H1 (cell line): ENCODE data around the gene NTPCR. TPM values are rescaled to one million over a fixed set of nuclear protein-coding genes. Genes with fewer than 3 reads are reported as not detected.

Source experiments
- CTCF ChIA-PET: fragments of 300-600 bp; sonication (Branson Sonifier 250); formaldehyde crosslinking; loops from one replicate; lab custom pipeline; 2021; ENCODE audit not compliant: partially characterized antibody; lab: Charles Lee
- POLR2A ChIA-PET: fragments of 300-600 bp; sonication (Branson Sonifier 250); formaldehyde crosslinking; loops from one replicate; lab custom pipeline; 2021; ENCODE audit warnings: inconsistent platforms; ENCODE audit not compliant: partially characterized antibody; lab: Charles Lee
- DNase-seq, 2 experiments: peaks; one replicate each; pipeline versions ENCODE4 v3.0.0 to v3.0.0-alpha.2; 2010 to 2022; ENCODE audit warnings: low spot score in 2 of 2, low read depth in 1 of 2, mixed read lengths in 1 of 2
- FAIRE-seq: peaks from 2 replicates; lab custom pipeline; 2011; peaks lifted over from hg19 to GRCh38; lab: Jason Lieb, UNC
- H2AFZ ChIP-seq: 2 replicates; pipeline ENCODE4 v1.8.1; 2012; ENCODE audit warnings: low read length, inconsistent platforms
- H2AK5ac ChIP-seq: 2 replicates; pipeline ENCODE4 v1.6.1; 2013; ENCODE audit warnings: low read depth, low read length
- H2BK120ac ChIP-seq: replicated peaks from 2 replicates; pipeline ENCODE3; 2013; ENCODE audit warnings: low read depth, low read length, inconsistent platforms
- H2BK12ac ChIP-seq: 2 replicates; pipeline ENCODE4 v1.6.1; 2013; ENCODE audit warnings: low read depth, low read length
- H2BK15ac ChIP-seq: 2 replicates; pipeline ENCODE4 v1.6.1; 2013; ENCODE audit warnings: low read length
- H2BK20ac ChIP-seq: 2 replicates; pipeline ENCODE4 v1.6.1; 2013; ENCODE audit warnings: low read length
- H2BK5ac ChIP-seq: 2 replicates; pipeline ENCODE4 v1.6.1; 2013; ENCODE audit warnings: low read depth, low read length
- H3K14ac ChIP-seq: 2 replicates; pipeline ENCODE4 v1.6.1; 2013; ENCODE audit warnings: inconsistent platforms; ENCODE audit not compliant: insufficient read length
- H3K18ac ChIP-seq: 2 replicates; pipeline ENCODE4 v1.6.1; 2013; ENCODE audit warnings: low read length; ENCODE audit errors: extremely low read depth
- H3K23ac ChIP-seq: 2 replicates; pipeline ENCODE4 v1.6.1; 2013; ENCODE audit warnings: inconsistent platforms; ENCODE audit not compliant: insufficient read length
- H3K23me2 ChIP-seq: 2 replicates; pipeline ENCODE4 v1.6.1; 2013; ENCODE audit warnings: low read depth, low read length
- H3K27ac ChIP-seq: 2 replicates; pipeline ENCODE4 v1.6.1; 2011; ENCODE audit warnings: low read depth, low read length, inconsistent platforms
- H3K27me3 ChIP-seq, 4 experiments: replicated peaks in 1 of 4; 1 replicate in 1 of 4; 2 replicates in 3 of 4; pipeline versions ENCODE4 v1.6.1 to v1.8.1; 2011 to 2013; ENCODE audit warnings: low read length in 3 of 4, mild to moderate bottlenecking in 3 of 4, inconsistent platforms in 2 of 4, mixed read lengths in 2 of 4, moderate library complexity in 1 of 4; ENCODE audit not compliant: control insufficient read depth in 3 of 4, insufficient read depth in 3 of 4; ENCODE audit errors: extremely low read depth in 1 of 4
- H3K36me3 ChIP-seq, 4 experiments: 2 replicates each; pipeline versions ENCODE4 v1.6.1 to v1.8.1; 2011 to 2013; ENCODE audit warnings: mild to moderate bottlenecking in 4 of 4, low read length in 3 of 4, moderate library complexity in 2 of 4, control low read depth in 1 of 4, inconsistent platforms in 1 of 4; ENCODE audit not compliant: insufficient read depth in 4 of 4, control insufficient read depth in 2 of 4
- H3K4ac ChIP-seq: replicated peaks from 2 replicates; pipeline ENCODE3; 2013; ENCODE audit warnings: low read length, low read depth, mixed read lengths, inconsistent platforms; ENCODE audit not compliant: insufficient read length
- H3K4me1 ChIP-seq, 4 experiments: replicated peaks in 1 of 4; 1 replicate in 1 of 4; 2 replicates in 3 of 4; pipeline versions ENCODE4 v1.6.1 to v1.8.1; 2011 to 2013; ENCODE audit warnings: low read length in 3 of 4, inconsistent platforms in 2 of 4, mixed read lengths in 1 of 4; ENCODE audit not compliant: insufficient read depth in 4 of 4, control insufficient read depth in 3 of 4
- H3K4me2 ChIP-seq, 2 experiments: 2 replicates each; pipeline versions ENCODE4 v1.6.1 to v1.8.1; 2011 to 2013; ENCODE audit warnings: low read depth in 2 of 2, low read length in 2 of 2, control low read depth in 1 of 2, inconsistent platforms in 1 of 2, mild to moderate bottlenecking in 1 of 2; ENCODE audit not compliant: insufficient read depth in 1 of 2
- H3K4me3 ChIP-seq, 4 experiments: fragments of 200-600, 300-600 bp in 1 of 4; sonication (generic), shearing (Covaris generic), sonication (Bioruptor Twin) in 1 of 4; 2 replicates each; pipeline versions ENCODE4 v1.5.1 to v1.8.1; 2011 to 2016; ENCODE audit warnings: low read length in 4 of 4, low read depth in 3 of 4, control low read depth in 2 of 4, inconsistent platforms in 2 of 4, mild to moderate bottlenecking in 2 of 4, mixed read lengths in 1 of 4, moderate library complexity in 1 of 4; ENCODE audit not compliant: insufficient read depth in 2 of 4; ENCODE audit errors: extremely low read depth in 1 of 4
- H3K56ac ChIP-seq: replicated peaks from 2 replicates; pipeline ENCODE3; 2013; ENCODE audit warnings: low read depth, mild to moderate bottlenecking, mixed read lengths, low read length, inconsistent platforms; ENCODE audit not compliant: insufficient read length
- H3K79me1 ChIP-seq: 2 replicates; pipeline ENCODE4 v1.6.1; 2013; ENCODE audit warnings: low read depth, low read length, control low read depth
- H3K79me2 ChIP-seq, 2 experiments: 2 replicates each; pipeline versions ENCODE4 v1.6.1 to v1.8.1; 2012 to 2013; ENCODE audit warnings: low read length in 2 of 2, mild to moderate bottlenecking in 2 of 2, inconsistent platforms in 1 of 2; ENCODE audit not compliant: insufficient read depth in 2 of 2, control insufficient read depth in 1 of 2
- H3K9ac ChIP-seq, 4 experiments: replicated peaks in 1 of 4; 1 replicate in 1 of 4; 2 replicates in 3 of 4; pipeline versions ENCODE4 v1.6.1 to v1.8.1; 2011 to 2013; ENCODE audit warnings: low read depth in 3 of 4, low read length in 3 of 4, control low read depth in 2 of 4, mild to moderate bottlenecking in 2 of 4, moderate library complexity in 2 of 4, inconsistent platforms in 1 of 4; ENCODE audit errors: extremely low read depth in 1 of 4
- H3K9me3 ChIP-seq, 2 experiments: 2 replicates each; pipeline versions ENCODE4 v1.6.1 to v1.8.1; 2012 to 2013; ENCODE audit warnings: mild to moderate bottlenecking in 2 of 2, moderate library complexity in 2 of 2, control low read depth in 1 of 2, inconsistent platforms in 1 of 2, low read depth in 1 of 2, low read length in 1 of 2, mixed read lengths in 1 of 2; ENCODE audit not compliant: insufficient read depth in 2 of 2
- H4K20me1 ChIP-seq, 2 experiments: replicated peaks in 1 of 2; 2 replicates each; pipeline versions ENCODE3 to v1.8.1; 2011 to 2013; ENCODE audit warnings: inconsistent platforms in 2 of 2, low read length in 2 of 2, mild to moderate bottlenecking in 1 of 2; ENCODE audit not compliant: insufficient read depth in 2 of 2, control insufficient read depth in 1 of 2
- H4K5ac ChIP-seq: 2 replicates; pipeline ENCODE4 v1.6.1; 2013; ENCODE audit warnings: low read length, low read depth, mixed read lengths, inconsistent platforms; ENCODE audit not compliant: insufficient read length
- H4K8ac ChIP-seq: 2 replicates; pipeline ENCODE4 v1.8.0; 2013; ENCODE audit warnings: mild to moderate bottlenecking, moderate library complexity, low read length, inconsistent platforms; ENCODE audit not compliant: insufficient read depth; ENCODE audit errors: extremely low read depth
- H4K91ac ChIP-seq: replicated peaks from 2 replicates; pipeline ENCODE3; 2013; ENCODE audit warnings: low read length, mixed read lengths, inconsistent platforms; ENCODE audit not compliant: insufficient read length
- ASH2L ChIP-seq: fragments of 200-600, 300-600 bp; sonication (generic); IDR thresholded peaks from one replicate; pipeline ENCODE4 v1.7.1; 2017; ENCODE audit warnings: low read length
- BRCA1 ChIP-seq: IDR thresholded peaks from 2 replicates; pipeline ENCODE4 v1.6.1; 2012; ENCODE audit warnings: low read depth, low read length, improper control_type of control experiment
- EP300 ChIP-seq, 2 experiments: IDR thresholded peaks; 1 replicate in 1 of 2; 2 replicates in 1 of 2; pipeline ENCODE4 v1.6.1; 2011 to 2012; ENCODE audit warnings: low read depth in 2 of 2, low read length in 2 of 2, mild to moderate bottlenecking in 2 of 2, borderline replicate concordance in 1 of 2, inconsistent platforms in 1 of 2, moderate library complexity in 1 of 2
- KDM5A ChIP-seq: fragments of 200-600 bp; IDR thresholded peaks from 2 replicates; pipeline ENCODE4 v1.7.1; 2012; ENCODE audit warnings: mild to moderate bottlenecking, low read length, inconsistent platforms, mixed read lengths
- MAFK ChIP-seq: IDR thresholded peaks from 2 replicates; pipeline ENCODE4 v1.6.1; 2012; ENCODE audit warnings: low read depth, mild to moderate bottlenecking, improper control_type of control experiment, low read length
- RAD21 ChIP-seq, 2 experiments: IDR thresholded peaks in 1 of 2; conservative IDR thresholded peaks in 1 of 2; 2 replicates each; pipeline ENCODE4 v1.6.1; 2011; ENCODE audit warnings: low read depth in 2 of 2, low read length in 2 of 2, improper control_type of control experiment in 1 of 2, inconsistent platforms in 1 of 2, mild to moderate bottlenecking in 1 of 2, moderate library complexity in 1 of 2
- SAP30 ChIP-seq: fragments of 300-600 bp; sonication (generic); IDR thresholded peaks from 2 replicates; pipeline ENCODE4 v1.7.1; 2012; ENCODE audit warnings: low read length, moderate library complexity, mild to moderate bottlenecking, inconsistent platforms; ENCODE audit not compliant: insufficient read depth, insufficient replicate concordance
- SIRT6 ChIP-seq: IDR thresholded peaks from one replicate; pipeline ENCODE4 v1.7.1; 2012; ENCODE audit warnings: low read length, inconsistent platforms
- TCF12 ChIP-seq: IDR thresholded peaks from 2 replicates; pipeline ENCODE4 v1.6.1; 2011; ENCODE audit warnings: low read depth, mild to moderate bottlenecking, low read length
- TEAD4 ChIP-seq: IDR thresholded peaks from 2 replicates; pipeline ENCODE4 v1.6.1; 2012; ENCODE audit warnings: low read depth, low read length, inconsistent platforms, mixed read lengths
- whole genome bisulfite sequencing, 2 experiments: shearing (Covaris generic) in 1 of 2; methylation state at CpG; one replicate each; pipeline versions ENCODE4 v1.1.6 to v1.1.7; 2013 to 2015; ENCODE audit warnings: low lambda C conversion rate in 2 of 2, mixed read lengths in 2 of 2, inconsistent platforms in 1 of 2, low coverage in 1 of 2, missing lambda C conversion rate in 1 of 2; ENCODE audit not compliant: insufficient replicate concordance in 2 of 2, insufficient coverage in 1 of 2, insufficient read length in 1 of 2; ENCODE audit errors: extremely low coverage in 1 of 2, missing lambda C conversion rate in 1 of 2; 5-methylcytosine and 5-hydroxymethylcytosine counted together
- polyA plus RNA-seq, 7 experiments: library from polyadenylated mRNA; depleted of rRNA in 3 of 7; stranded (reverse) in 5 of 7; unstranded in 2 of 7; fragments of >200 nt in 5 of 7; fragments of 200-250 nt in 2 of 7; gene quantifications; 1 replicate in 5 of 7; 2 replicates in 1 of 7; 4 replicates in 1 of 7; pipeline versions ENCODE4 v1.2.1 to v1.2.3, GENCODE V29; 2011 to 2013; ENCODE audit warnings: missing spikeins in 2 of 7, mixed read lengths in 2 of 7
- total RNA-seq: library from RNA; stranded (reverse); fragmentation: NEBNext Ultra II Directional; extraction: Animal tissue kit (Norgen Biotek cat#: 25700); gene quantifications from 2 replicates; pipeline ENCODE4 v1.2.1, GENCODE V29; 2021
- TF ChIP-seq, protein P1 (sequence below): IDR thresholded peaks from 2 replicates; pipeline ENCODE4 v1.6.1; 2011; ENCODE audit warnings: low read length, improper control_type of control experiment
- TF ChIP-seq, protein P2 (sequence below): IDR thresholded peaks from 2 replicates; pipeline ENCODE4 v1.6.1; 2012; ENCODE audit warnings: inconsistent platforms

Gene NTPCR
- total and polyA plus RNA-seq, 2 of the 8 experiments (the other 6 are each of a cell fraction or from before 2014, with no cell fraction given) = 22.6 to 73.1 TPM

DNA sequence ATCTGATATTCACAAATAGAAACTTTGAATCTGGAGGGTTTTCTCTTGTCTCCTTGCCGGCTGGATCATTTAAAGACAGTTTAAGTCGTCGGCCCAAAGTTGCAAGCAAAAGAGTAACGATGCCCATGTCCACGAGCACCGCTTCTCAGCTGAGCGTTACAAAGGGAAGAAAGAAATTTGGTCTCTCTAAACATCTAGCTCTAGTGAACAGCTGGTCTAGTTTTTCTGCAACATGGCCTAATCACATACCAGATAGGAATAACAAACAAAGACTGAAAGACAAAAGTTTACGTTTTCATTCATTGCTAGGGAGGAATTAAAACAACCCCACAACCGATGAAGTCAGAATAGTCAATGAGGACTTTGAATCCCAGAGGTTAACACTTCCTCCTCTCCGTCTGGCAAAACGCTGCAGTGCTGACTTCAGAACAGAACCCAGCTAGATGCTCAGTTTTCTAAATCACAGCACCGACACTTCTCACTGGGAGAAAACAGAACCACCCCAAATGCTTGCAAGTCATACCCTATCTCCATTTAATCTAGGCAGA is 69.4 kb downstream of the NTPCR start:
- WGBS, 2 experiments = 86% methylated on average over 12 of the region's 12 CpGs; no CpG with 5 or more reads in 1 of the 2 experiments
- TF ChIP-seq TEAD4 (no peak), EP300 (IDR thresholded peaks at IDR 0.05; ENCODE audit: borderline replicate concordance in 1 of 2, low read depth in 2 of 2, low read length in 2 of 2) (no peak), SIRT6 (no peak), BRCA1 (no peak), TCF12 (no peak), SAP30 (no peak), KDM5A (no peak), RAD21 (IDR thresholded peaks at IDR 0.05 in 1 of 2, conservative IDR thresholded peaks at IDR 0.05 in 1 of 2; ENCODE audit: low read depth in 2 of 2, low read length in 2 of 2) (no peak), ASH2L (no peak), MAFK (no peak)
- TF ChIP-seq, protein P1, sequence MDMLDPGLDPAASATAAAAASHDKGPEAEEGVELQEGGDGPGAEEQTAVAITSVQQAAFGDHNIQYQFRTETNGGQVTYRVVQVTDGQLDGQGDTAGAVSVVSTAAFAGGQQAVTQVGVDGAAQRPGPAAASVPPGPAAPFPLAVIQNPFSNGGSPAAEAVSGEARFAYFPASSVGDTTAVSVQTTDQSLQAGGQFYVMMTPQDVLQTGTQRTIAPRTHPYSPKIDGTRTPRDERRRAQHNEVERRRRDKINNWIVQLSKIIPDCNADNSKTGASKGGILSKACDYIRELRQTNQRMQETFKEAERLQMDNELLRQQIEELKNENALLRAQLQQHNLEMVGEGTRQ = no peak
- TF ChIP-seq, protein P2, sequence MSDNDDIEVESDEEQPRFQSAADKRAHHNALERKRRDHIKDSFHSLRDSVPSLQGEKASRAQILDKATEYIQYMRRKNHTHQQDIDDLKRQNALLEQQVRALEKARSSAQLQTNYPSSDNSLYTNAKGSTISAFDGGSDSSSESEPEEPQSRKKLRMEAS = no peak

More for the DNA sequence above, 69.4 kb downstream of the NTPCR start:
- Histone ChIP-seq H3K79me1 (no peaks in the 10 kb centered on the region; the same call in 1 of the 2 replicates), H3K56ac (no peak overlapping the region), H4K8ac (no peak overlapping the region), H3K9me3 (no peaks in the 10 kb centered on the region), H3K14ac (no peak overlapping the region), H4K20me1 (no peaks in the 10 kb centered on the region), H2BK5ac (no peak overlapping the region), H3K9ac (no peak overlapping the region; a peak in 1 of 7 replicates), H3K18ac (no peak overlapping the region), H3K23ac (no peak overlapping the region), H2AK5ac (no peak overlapping the region), H3K4me1 (no peaks in the 10 kb centered on the region), H2BK20ac (no peak overlapping the region), H3K79me2 (no peaks in the 10 kb centered on the region), H2BK120ac (no peak overlapping the region), H3K4me3 (no peak overlapping the region), H3K27me3 (no peaks in the 10 kb centered on the region), H3K4ac (no peak overlapping the region), H4K91ac (no peak overlapping the region), H2AFZ (no peak overlapping the region), H2BK15ac (no peak overlapping the region), H4K5ac (no peak overlapping the region), H3K4me2 (no peak overlapping the region), H2BK12ac (no peak overlapping the region), H3K36me3 (peaks cover 0 to 4% (median 0%) of the 10 kb centered on the region in 4 experiments; a peak in 4 of 8 replicates), H3K27ac (no peak overlapping the region), H3K23me2 (no peaks in the 10 kb centered on the region)
- CTCF ChIA-PET = interaction anchor here (0.6 kb wide), 2 partner anchors 68 to 267 kb away, joined by 3 to 5 read pairs; no protein-coding TSS in a partner anchor
- no peak for FAIRE-seq
- POLR2A ChIA-PET = no interaction called here
- DNase-seq = no peak
